H9 (cell line): Measurements from ENCODE around the gene SRRT. TPM values are rescaled to one million over a fixed set of nuclear protein-coding genes. Genes with fewer than 3 reads are reported as not detected.

Source experiments
- DNase-seq: peaks from one replicate; pipeline ENCODE4 v3.0.0-alpha.2; 2017
- H2AFZ ChIP-seq: one replicate; pipeline ENCODE4 v1.6.1; 2013; ENCODE audit warnings: mild to moderate bottlenecking, low read length, control low read depth, moderate library complexity
- H2AK5ac ChIP-seq: 2 replicates; pipeline ENCODE4 v1.6.1; 2013; ENCODE audit warnings: low read length, control low read depth, mixed read lengths; ENCODE audit not compliant: insufficient read length
- H2BK120ac ChIP-seq: one replicate; pipeline ENCODE4 v1.6.1; 2013; ENCODE audit warnings: low read depth, mild to moderate bottlenecking, low read length, control low read depth, inconsistent platforms; ENCODE audit not compliant: poor library complexity, severe bottlenecking
- H2BK12ac ChIP-seq: 2 replicates; pipeline ENCODE4 v1.6.1; 2013; ENCODE audit warnings: low read length, control low read depth, mixed read lengths, low read depth; ENCODE audit not compliant: insufficient read length
- H2BK15ac ChIP-seq: 2 replicates; pipeline ENCODE4 v1.6.1; 2013; ENCODE audit warnings: low read depth, low read length, control low read depth
- H2BK20ac ChIP-seq: one replicate; pipeline ENCODE4 v1.6.1; 2013; ENCODE audit warnings: low read depth, mild to moderate bottlenecking, low read length, control low read depth, inconsistent platforms; ENCODE audit not compliant: poor library complexity, severe bottlenecking
- H2BK5ac ChIP-seq: 2 replicates; pipeline ENCODE4 v1.6.1; 2013; ENCODE audit warnings: low read length, control low read depth, mixed read lengths; ENCODE audit not compliant: insufficient read length
- H3K14ac ChIP-seq: 2 replicates; pipeline ENCODE4 v1.6.1; 2013; ENCODE audit warnings: low read length, control low read depth; ENCODE audit not compliant: insufficient read depth
- H3K18ac ChIP-seq: 2 replicates; pipeline ENCODE4 v1.6.1; 2013; ENCODE audit warnings: low read depth, mild to moderate bottlenecking, mixed read lengths, low read length, control low read depth; ENCODE audit not compliant: insufficient read length
- H3K23ac ChIP-seq: 2 replicates; pipeline ENCODE4 v1.6.1; 2013; ENCODE audit warnings: low read length, control low read depth, mixed read lengths, low read depth; ENCODE audit not compliant: insufficient read length
- H3K23me2 ChIP-seq: 2 replicates; pipeline ENCODE4 v1.6.1; 2013; ENCODE audit warnings: low read depth, mild to moderate bottlenecking, mixed read lengths, low read length, control low read depth; ENCODE audit not compliant: insufficient read length, poor library complexity, severe bottlenecking
- H3K27ac ChIP-seq: 2 replicates; pipeline ENCODE4 v1.5.1; 2013; ENCODE audit warnings: low read length, control low read depth, mixed read lengths, low read depth; ENCODE audit not compliant: insufficient read length
- H3K27me3 ChIP-seq: 2 replicates; pipeline ENCODE4 v1.6.1; 2013; ENCODE audit warnings: low read length, control low read depth, inconsistent platforms; ENCODE audit not compliant: insufficient read depth
- H3K4ac ChIP-seq: 2 replicates; pipeline ENCODE4 v1.6.1; 2013; ENCODE audit warnings: low read depth, mild to moderate bottlenecking, control low read depth, inconsistent platforms, low read length, moderate library complexity
- H3K4me1 ChIP-seq: 2 replicates; pipeline ENCODE4 v1.6.1; 2013; ENCODE audit warnings: low read length, control low read depth, inconsistent platforms; ENCODE audit not compliant: insufficient read depth
- H3K4me2 ChIP-seq: 2 replicates; pipeline ENCODE4 v1.6.1; 2013; ENCODE audit warnings: low read length, control low read depth, mixed read lengths; ENCODE audit not compliant: insufficient read length, insufficient read depth
- H3K56ac ChIP-seq: 2 replicates; pipeline ENCODE4 v1.6.1; 2013; ENCODE audit warnings: low read depth, mild to moderate bottlenecking, mixed read lengths, low read length, control low read depth; ENCODE audit not compliant: insufficient read length
- H3K79me1 ChIP-seq: 2 replicates; pipeline ENCODE4 v1.6.1; 2013; ENCODE audit warnings: low read depth, mild to moderate bottlenecking, moderate library complexity, low read length, control low read depth, inconsistent platforms; ENCODE audit not compliant: insufficient read depth, poor library complexity, severe bottlenecking
- H3K79me2 ChIP-seq: 2 replicates; pipeline ENCODE4 v1.6.1; 2013; ENCODE audit warnings: low read length, control low read depth, inconsistent platforms; ENCODE audit not compliant: insufficient read depth
- H3K9ac ChIP-seq: 2 replicates; pipeline ENCODE4 v1.6.1; 2013; ENCODE audit warnings: low read length, control low read depth, mixed read lengths; ENCODE audit not compliant: insufficient read length; ENCODE audit errors: extremely low read depth
- H3K9me3 ChIP-seq: one replicate; pipeline ENCODE4 v1.6.1; 2013; ENCODE audit warnings: low read depth, low read length, inconsistent platforms; ENCODE audit not compliant: control insufficient read depth
- H3T11ph ChIP-seq: one replicate; pipeline ENCODE4 v1.6.1; 2013; ENCODE audit warnings: mild to moderate bottlenecking, low read length, control low read depth, inconsistent platforms
- H4K20me1 ChIP-seq: one replicate; pipeline ENCODE4 v1.6.1; 2013; ENCODE audit not compliant: control insufficient read depth, insufficient read length, insufficient read depth
- H4K5ac ChIP-seq: 2 replicates; pipeline ENCODE4 v1.6.1; 2013; ENCODE audit warnings: low read depth, mild to moderate bottlenecking, mixed read lengths, low read length, control low read depth; ENCODE audit not compliant: insufficient read length
- H4K8ac ChIP-seq: replicated peaks from 2 replicates; pipeline ENCODE4 v1.6.1; 2013; ENCODE audit warnings: low read length, control low read depth, mixed read lengths, low read depth; ENCODE audit not compliant: insufficient read length
- H4K91ac ChIP-seq: 2 replicates; pipeline ENCODE4 v1.6.1; 2013; ENCODE audit warnings: low read depth, mild to moderate bottlenecking, moderate library complexity, mixed read lengths, low read length, control low read depth; ENCODE audit not compliant: insufficient read length
- H3K27ac Mint-ChIP-seq, 3 experiments: 2 replicates in 2 of 3; 3 replicates in 1 of 3; pipeline ENCODE4 v1.8.0; 2020 to 2021; ENCODE audit warnings: mixed read lengths in 3 of 3, mild to moderate bottlenecking in 1 of 3, moderate library complexity in 1 of 3
- H3K27me3 Mint-ChIP-seq: 2 replicates; pipeline ENCODE4 v1.8.0; 2021; ENCODE audit warnings: low read depth, mild to moderate bottlenecking, moderate library complexity, mixed read lengths
- H3K36me3 Mint-ChIP-seq, 3 experiments: 2 replicates in 2 of 3; 3 replicates in 1 of 3; pipeline ENCODE4 v1.8.0; 2020 to 2021; ENCODE audit warnings: low read depth in 3 of 3, mixed read lengths in 3 of 3; ENCODE audit not compliant: insufficient read depth in 1 of 3
- H3K4me1 Mint-ChIP-seq, 2 experiments: 2 replicates each; pipeline ENCODE4 v1.8.0; 2020; ENCODE audit warnings: mixed read lengths in 2 of 2
- H3K4me3 Mint-ChIP-seq, 2 experiments: 2 replicates in 1 of 2; 3 replicates in 1 of 2; pipeline ENCODE4 v1.8.0; 2020 to 2021; ENCODE audit warnings: mild to moderate bottlenecking in 2 of 2, mixed read lengths in 2 of 2, moderate library complexity in 1 of 2
- H3K9me3 Mint-ChIP-seq, 2 experiments: 2 replicates in 1 of 2; 3 replicates in 1 of 2; pipeline ENCODE4 v1.8.0; 2020; ENCODE audit warnings: mild to moderate bottlenecking in 2 of 2, mixed read lengths in 2 of 2, moderate library complexity in 1 of 2
- WGBS: extraction: QIAGEN DNeasy Blood & Tissue Kit; methylation state at CpG from one replicate; pipeline ENCODE4 v1.1.7; 2013; ENCODE audit warnings: missing lambda C conversion rate, low lambda C conversion rate, mixed read lengths; ENCODE audit not compliant: insufficient read length; ENCODE audit errors: extremely low coverage; 5-methylcytosine and 5-hydroxymethylcytosine counted together
- total RNA-seq: library from RNA; stranded (reverse); gene quantifications from 2 replicates; pipeline ENCODE4 v1.2.1, GENCODE V29; 2021
- TF ChIP-seq, protein P1 (sequence below): fragments of 200-600 bp; sonication (generic); conservative IDR thresholded peaks from 3 replicates; pipeline ENCODE4 v1.8.0; 2021; ENCODE audit warnings: antibody characterized with exemption, mild to moderate bottlenecking

Gene SRRT
- total RNA-seq, 1 experiment from 2014 or later: 373 TPM

DNA sequence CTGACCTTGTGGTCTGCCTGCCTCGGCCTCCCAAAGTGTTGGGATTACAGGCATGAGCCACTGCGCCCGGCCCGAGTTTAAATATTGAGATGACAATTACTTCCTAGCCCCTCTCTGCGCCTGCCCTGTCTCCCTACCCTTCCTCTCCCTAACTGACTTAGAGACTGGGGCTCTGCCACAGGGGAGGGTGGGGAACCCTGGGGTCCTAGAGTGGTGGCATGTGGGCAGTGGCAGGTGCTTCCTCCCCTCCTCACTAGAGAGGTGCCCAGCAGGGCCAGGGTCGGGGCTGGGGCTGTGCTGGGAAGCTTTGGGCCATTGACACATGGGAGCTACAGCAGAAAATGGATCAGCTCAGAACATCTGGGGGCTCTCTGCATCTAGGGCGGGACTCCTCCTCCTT lies 27.7 kb downstream of the SRRT start:
- H4K20me1 ChIP-seq: no peaks in the 10 kb centered on the region
- no peak overlapping the region for H3K4ac ChIP-seq
- H3K4me1 ChIP-seq: no peaks in the 10 kb centered on the region
- no peaks in the 10 kb centered on the region for H3K23me2 ChIP-seq
- Mint-ChIP-seq H3K27ac (no peak overlapping the region), H3K4me1 (peaks cover 0 to 4% of the 10 kb centered on the region in 2 experiments; a peak in 1 of 4 replicates), H3K36me3 (no peaks in the 10 kb centered on the region), H3K9me3 (no peaks in the 10 kb centered on the region), H3K27me3 (peaks cover 5% of the 10 kb centered on the region), H3K4me3 (no peak overlapping the region)
- H3K79me1 ChIP-seq: no peaks in the 10 kb centered on the region
- no peak overlapping the region for H3K18ac ChIP-seq
- H3K9me3 ChIP-seq: no peaks in the 10 kb centered on the region
- no peak overlapping the region for H2BK120ac ChIP-seq
- H2BK15ac ChIP-seq: no peak overlapping the region
- H3K4me2 ChIP-seq: no peak overlapping the region
- no peak overlapping the region for H2BK20ac ChIP-seq
- no peak overlapping the region for H4K5ac ChIP-seq
- no peak overlapping the region for H4K91ac ChIP-seq
- no peak overlapping the region for H3T11ph ChIP-seq
- TF ChIP-seq, protein P1, sequence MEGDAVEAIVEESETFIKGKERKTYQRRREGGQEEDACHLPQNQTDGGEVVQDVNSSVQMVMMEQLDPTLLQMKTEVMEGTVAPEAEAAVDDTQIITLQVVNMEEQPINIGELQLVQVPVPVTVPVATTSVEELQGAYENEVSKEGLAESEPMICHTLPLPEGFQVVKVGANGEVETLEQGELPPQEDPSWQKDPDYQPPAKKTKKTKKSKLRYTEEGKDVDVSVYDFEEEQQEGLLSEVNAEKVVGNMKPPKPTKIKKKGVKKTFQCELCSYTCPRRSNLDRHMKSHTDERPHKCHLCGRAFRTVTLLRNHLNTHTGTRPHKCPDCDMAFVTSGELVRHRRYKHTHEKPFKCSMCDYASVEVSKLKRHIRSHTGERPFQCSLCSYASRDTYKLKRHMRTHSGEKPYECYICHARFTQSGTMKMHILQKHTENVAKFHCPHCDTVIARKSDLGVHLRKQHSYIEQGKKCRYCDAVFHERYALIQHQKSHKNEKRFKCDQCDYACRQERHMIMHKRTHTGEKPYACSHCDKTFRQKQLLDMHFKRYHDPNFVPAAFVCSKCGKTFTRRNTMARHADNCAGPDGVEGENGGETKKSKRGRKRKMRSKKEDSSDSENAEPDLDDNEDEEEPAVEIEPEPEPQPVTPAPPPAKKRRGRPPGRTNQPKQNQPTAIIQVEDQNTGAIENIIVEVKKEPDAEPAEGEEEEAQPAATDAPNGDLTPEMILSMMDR: no peak
- no peak overlapping the region for H2AFZ ChIP-seq
- no peak overlapping the region for H2BK5ac ChIP-seq
- no peak overlapping the region for H4K8ac ChIP-seq
- H3K9ac ChIP-seq: no peak overlapping the region
- H3K56ac ChIP-seq: no peak overlapping the region
- H3K23ac ChIP-seq: no peak overlapping the region
- DNase-seq: no peak
- no peak overlapping the region for H3K14ac ChIP-seq
- H2BK12ac ChIP-seq: no peak overlapping the region
- H2AK5ac ChIP-seq: no peak overlapping the region
- WGBS: no CpG with 5 or more reads among the region's 7 CpGs
- H3K79me2 ChIP-seq: no peaks in the 10 kb centered on the region
- H3K27ac ChIP-seq: no peak overlapping the region
- no peaks in the 10 kb centered on the region for H3K27me3 ChIP-seq
